HG03095 (cell line): ENCODE data around the gene TPD52L2.
A peak's percentile ranks its signal among the peaks of the same experiment; 100 is the strongest.
"Not testable (repeated sequence)": the region's sequence is repeated elsewhere in the genome, so short reads cannot be mapped to it uniquely, and the experiment has no call there.

ENCODE experiments used
- ATAC-seq: cut with Tn5 transposase; IDR thresholded peaks from one replicate; pipeline ENCODE4 v1.9.1; 2021; ENCODE audit warnings: moderate library complexity; ENCODE audit not compliant: unreplicated experiment

TPD52L2 gene

DNA sequence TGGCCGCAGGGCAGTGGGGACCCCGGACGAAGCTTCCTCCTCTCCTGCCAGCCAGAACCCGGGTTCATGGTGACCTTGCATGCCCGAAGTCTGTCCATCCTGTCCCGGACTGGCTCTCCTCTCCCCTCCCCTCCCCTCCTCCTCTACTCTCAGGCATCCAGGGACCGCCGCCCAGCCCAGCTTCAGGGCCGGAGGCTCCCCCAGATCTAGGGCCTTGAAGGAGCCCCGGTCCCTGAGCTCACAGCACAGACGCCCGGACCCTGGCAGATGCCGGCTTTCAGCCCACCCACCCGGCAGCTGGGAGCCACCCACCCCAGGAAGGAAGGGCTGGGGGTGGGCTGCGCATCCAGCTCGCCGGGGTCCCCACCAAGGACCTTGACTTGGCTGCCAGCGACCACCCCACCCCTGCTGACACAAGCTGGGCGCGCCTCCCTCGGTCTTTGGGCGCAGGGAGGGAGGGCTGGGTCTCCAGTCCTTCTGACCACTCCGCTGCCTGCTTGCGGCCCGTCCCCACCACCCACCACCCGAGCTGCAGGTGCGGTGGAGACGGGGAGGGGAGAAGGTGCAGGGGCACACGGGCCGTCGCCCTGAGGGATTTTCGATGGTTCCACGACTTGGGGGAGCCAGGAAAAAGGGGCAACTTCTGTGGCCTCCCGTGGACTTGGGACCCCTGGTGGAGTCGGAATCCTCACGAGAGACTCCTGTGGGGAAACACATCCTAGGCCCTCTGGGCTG, 9.5 kb upstream of the TPD52L2 start:
- no peak for ATAC-seq

DNA sequence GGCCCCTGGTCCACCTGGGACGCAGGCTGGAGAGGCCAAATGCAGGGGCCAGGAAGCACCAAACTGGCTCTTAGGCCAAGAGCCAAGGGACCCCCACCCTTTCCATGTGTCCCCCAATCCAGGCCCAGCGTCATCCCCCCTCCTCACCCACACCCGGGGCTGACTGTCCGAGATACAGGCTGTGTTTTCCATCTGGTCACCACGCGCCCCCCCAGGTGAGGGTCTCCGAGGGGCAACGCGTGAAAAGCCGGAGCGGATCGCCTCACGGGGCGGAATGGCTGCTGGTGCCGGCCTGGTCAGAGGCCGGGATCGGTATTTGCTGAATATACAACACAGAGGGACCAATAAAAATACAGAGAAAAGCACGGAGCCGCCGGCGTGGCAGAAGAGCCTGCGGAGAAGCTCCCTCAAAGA, 9.0 kb upstream of the TPD52L2 start:
- ATAC-seq: no peak

GRCh38 chr20:63857764-63858392, 7.2 kb upstream of the TPD52L2 start:
- no peak for ATAC-seq

DNA sequence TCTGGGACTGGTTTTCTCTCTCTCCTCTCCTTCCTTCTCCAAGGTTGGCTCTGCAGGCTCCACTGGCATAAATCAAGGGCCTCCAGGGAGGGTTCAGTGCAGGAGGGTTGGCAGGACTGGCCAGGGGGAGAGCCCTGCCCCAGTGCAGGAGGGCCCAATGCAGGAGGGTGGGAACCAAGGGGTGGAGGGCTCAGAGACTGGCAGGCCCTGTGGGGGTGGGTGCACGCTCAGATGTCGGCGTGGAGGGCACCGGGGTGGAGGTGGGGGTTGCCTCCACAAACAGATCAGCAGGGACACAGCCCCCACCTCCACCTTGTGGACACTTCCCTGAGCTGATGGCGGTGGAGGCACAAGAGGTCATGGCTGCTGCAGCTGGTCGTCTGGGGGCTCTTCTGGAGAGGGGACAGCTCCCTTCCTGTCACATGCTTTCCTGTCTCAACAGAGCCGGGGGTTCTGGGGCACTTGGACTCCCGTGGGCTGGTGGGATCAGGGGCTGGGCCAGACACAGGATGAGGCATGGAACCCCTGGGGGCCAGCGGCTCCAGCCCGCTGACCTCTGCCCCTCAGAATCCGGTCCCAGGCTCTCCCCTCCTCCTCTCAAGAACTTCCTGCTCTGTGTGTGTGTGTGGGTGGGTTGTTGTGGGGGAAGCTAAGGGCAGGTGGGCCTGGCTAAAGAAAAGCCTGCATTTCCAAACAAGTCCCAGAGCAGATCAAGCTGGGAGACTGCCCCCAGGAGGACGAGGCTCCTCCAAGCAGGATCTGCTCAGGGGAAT, 6.5 kb upstream of the TPD52L2 start:
- no peak for ATAC-seq

- no peak for ATAC-seq
Observed at GRCh38 chr20:63859166-63859699, 5.8 kb upstream of the TPD52L2 start.

DNA sequence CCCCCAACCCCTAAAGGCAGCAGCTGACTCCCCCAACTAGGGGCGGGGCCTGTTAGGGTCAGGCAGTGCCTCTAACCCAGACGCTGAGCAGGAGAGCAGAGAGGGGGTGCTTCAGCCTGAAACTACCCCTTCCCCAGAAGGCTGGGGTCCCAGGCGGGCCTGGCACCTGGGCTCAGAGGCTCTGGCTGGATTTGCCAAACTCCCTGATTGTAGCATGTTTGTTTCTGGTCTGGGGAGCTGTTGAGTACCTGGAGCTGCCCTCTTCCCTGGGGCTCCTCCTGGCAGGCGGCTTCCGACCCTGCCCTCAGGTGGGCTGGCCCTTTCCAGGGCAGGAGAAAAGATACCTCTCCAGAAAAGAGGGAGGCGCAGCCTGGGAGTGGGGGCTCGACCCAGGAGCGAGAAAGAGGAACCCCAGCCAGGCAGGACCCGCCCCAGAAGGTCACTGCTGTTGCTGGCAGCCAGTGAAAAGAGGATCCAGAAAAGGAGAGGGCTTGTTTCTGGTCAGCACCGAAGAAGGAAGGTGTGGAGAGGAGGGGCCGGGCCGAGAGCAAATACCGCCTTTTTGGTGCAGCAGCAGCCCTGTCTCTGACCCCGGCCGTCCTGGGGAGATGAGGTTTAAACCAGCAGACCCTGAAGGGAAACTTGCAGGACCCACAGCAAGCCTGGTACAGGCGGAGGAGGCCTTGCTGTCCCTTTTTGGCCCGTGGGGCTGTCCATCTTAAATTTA, 4.6 kb upstream of the TPD52L2 start:
- no peak for ATAC-seq

GRCh38 chr20:63861365-63861934, 3.6 kb upstream of the TPD52L2 start, which contains the start of gene ABHD16B:
TSS of gene ABHD16B (plus strand) at chr20:63861498. CDS start at chr20:63861541, 43 bp downstream.
- no peak for ATAC-seq

- no peak for ATAC-seq
Observed at GRCh38 chr20:63861981-63862901, 2.8 kb upstream of the TPD52L2 start.

DNA sequence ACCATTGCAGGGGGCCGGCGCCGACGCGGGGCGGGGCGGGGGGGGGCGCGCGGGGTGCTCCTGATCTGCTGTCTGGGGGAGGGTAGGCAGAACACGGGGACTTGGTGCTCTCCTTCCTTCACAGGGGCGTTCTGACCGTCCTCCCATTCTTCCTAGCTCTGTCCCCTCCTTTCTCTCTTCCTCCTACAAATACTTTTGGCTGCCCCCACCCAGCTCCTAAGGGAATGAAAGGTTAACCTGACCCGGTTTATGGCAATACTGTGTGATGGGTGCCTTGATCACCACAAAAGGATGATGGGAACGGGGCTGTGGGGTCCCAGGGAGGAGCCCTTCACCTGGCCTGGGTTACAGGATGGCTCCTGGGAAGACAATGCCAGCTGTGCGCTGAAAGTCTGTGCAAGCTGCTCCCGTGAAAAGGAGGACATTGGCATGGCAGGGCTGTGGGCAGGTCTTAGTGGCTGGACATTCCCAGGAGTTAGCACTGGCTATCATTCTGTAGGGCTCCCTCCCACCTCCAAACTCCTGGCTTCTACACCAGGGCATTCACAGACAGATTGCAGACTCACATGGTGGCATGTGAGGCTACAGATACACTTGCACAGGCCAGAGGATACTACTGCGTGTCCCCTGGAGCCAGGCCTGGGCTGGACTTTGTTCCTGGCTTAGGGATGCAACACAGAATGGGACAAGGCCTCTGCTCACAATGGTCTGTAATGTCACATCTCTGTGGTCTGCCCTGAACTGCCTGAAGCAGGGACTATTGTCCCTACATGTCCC, 1.9 kb upstream of the TPD52L2 start:
- no peak for ATAC-seq

GRCh38 chr20:63863798-63864544, 1.1 kb upstream of the TPD52L2 start:
- peak; percentile 58 for ATAC-seq

- no peak for ATAC-seq
Observed at GRCh38 chr20:63864545-63864977, 509 bp upstream of the TPD52L2 start.

DNA sequence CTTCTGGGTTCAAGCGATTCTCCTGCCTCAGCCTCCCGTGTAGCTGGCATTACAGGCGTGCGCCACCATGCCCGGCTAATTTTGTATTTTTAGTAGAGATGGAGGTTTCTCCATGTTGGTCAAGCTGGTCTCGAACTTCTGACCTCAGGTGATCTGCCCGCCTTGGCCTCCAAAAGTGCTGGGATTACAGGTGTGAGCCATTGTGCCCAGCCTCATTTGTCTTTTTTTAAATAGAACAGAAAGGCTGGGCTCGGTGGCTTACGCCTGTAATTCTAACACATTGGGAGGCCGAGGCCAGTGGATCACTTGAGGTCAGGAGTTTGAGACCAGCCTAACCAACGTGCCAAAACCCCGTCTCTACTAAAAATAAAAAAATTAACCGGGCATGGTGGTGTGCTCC, 2.0 kb downstream of the TPD52L2 start:
- ATAC-seq: not testable (repeated sequence)

- ATAC-seq: no peak
Observed at GRCh38 chr20:63868264-63868663, 3.2 kb downstream of the TPD52L2 start.

DNA sequence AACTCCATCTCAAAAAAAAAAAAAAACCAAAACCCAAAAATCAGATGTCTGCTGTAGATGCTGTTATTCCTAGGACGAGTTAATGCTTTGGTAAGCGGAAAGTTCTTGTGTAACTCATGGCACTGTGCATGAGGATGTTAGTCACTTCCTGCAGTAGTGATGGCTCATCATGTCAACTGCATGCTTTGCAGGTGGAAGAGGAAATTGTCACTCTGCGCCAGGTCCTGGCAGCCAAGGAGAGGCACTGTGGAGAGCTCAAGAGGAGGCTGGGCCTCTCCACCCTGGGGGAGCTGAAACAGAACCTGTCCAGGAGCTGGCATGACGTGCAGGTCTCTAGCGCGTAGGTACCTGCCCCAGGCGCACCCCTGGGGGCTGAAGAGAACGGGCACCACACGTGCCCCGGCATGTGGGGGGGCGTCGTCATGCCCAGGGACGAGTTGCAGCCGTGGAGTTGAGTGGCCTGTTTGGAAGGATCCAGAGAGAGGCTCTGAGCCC, 8.5 kb downstream of the TPD52L2 start:
- no peak for ATAC-seq

- ATAC-seq: not testable (repeated sequence)
Observed at GRCh38 chr20:63874241-63874640, 9.2 kb downstream of the TPD52L2 start.

GRCh38 chr20:63876489-63877036, 11.5 kb downstream of the TPD52L2 start:
- ATAC-seq: no peak

DNA sequence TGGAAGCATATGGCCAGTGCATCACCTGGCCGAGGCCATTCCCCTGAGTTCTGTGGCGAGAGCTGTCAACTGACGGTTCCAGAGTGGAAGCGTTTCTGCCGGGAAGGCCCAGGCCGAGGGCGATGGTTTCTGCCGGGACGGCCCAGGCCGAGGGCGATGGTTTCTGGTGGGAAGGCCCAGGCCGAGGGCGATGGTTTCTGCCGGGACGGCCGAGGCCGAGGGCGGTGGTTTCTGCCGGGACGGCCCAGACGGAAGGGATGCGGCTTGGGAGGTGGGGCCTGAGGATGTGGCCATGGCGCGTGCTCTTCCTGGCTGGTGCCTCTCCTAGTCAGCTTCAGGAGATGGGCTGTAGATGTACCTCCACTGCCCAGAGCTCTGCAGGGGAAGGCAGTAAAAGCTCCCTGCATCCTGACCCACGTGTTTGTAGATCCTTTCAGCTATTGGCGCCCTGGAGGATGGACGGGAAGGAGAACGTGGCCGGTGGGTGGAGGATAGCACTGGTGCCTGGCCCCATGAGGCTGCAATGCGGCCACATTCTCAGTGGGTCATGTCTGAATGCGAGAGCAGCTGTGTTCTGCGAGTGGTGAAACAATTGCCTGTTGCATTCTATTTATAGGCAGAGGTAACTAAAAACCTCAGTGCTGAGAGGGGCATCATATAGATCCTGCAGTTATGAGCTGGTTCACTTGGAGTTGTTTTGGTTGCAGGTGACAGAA, 12.8 kb downstream of the TPD52L2 start:
- ATAC-seq: no peak
